CD4-positive, alpha-beta T cell treated with Interleukin-17A for 1 hour (primary cell): ENCODE results near the gene ORC6.

Experiments used
- DNase-seq: peaks from one replicate; pipeline ENCODE4 v3.0.0-alpha.2; 2020

The ORC6 gene

DNA sequence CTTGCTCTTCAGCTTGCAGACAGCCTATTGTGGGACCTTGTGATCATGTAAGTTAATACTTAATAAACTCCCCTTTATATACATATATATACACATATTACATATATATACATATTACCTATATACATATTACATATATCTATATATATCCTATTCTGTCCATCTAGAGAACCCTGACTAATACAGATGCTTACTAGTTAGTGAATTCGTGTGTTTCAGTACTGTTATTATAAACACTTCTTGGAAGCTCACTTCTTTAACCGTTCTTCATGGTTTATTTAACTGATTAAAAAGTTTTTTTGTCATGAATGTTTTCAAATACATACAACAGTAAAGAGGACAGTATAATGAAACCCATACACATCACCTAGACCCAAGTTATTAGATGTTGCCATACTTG, 12.6 kb downstream of the ORC6 start:
- no peak for DNase-seq

DNA sequence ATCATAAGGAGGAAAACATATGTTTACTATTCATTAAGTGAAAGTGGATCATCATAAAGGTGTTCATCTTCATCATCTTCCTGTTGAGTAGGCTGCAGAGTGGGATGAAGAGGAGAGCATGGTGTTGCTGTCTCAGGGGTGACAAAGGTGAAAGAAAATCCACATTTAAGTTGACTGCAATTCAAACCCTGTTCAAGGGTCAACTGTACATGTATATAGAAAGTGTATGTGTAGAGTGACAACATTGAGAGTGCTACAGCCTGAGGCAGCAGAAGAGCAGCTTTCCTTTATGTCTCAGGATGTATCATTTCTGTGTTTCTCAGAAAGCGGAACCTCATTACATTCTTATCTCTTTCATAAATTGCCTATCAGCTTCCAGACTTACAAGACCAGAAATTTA, 17.2 kb downstream of the ORC6 start:
- DNase-seq: no peak

DNA sequence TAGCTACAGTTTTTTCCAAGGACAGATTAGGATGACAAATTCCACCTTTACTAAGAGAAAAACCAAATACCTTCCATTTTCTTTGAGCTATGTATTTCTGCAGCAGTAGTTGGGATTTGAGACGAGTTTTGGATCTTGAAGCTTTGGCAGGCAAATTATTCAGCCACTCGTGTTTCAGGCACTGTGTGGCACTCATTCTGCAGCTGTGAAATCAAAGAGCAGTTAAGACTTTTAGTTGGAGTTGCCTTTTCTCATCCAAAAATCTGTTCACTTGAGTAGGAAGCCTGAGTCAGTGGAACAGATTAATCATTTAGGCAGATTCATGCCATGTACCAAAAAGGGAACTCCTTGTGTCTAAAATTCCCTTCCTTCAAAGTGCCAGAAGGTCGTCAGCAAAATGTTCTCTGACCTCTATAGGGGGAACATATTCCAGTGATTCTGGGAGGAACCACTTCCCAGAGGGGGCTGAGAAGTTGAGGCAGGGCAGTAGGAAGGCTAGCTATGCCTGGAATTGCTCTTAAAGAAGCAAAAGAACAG, 20.1 kb downstream of the ORC6 start:
- DNase-seq: no peak

DNA sequence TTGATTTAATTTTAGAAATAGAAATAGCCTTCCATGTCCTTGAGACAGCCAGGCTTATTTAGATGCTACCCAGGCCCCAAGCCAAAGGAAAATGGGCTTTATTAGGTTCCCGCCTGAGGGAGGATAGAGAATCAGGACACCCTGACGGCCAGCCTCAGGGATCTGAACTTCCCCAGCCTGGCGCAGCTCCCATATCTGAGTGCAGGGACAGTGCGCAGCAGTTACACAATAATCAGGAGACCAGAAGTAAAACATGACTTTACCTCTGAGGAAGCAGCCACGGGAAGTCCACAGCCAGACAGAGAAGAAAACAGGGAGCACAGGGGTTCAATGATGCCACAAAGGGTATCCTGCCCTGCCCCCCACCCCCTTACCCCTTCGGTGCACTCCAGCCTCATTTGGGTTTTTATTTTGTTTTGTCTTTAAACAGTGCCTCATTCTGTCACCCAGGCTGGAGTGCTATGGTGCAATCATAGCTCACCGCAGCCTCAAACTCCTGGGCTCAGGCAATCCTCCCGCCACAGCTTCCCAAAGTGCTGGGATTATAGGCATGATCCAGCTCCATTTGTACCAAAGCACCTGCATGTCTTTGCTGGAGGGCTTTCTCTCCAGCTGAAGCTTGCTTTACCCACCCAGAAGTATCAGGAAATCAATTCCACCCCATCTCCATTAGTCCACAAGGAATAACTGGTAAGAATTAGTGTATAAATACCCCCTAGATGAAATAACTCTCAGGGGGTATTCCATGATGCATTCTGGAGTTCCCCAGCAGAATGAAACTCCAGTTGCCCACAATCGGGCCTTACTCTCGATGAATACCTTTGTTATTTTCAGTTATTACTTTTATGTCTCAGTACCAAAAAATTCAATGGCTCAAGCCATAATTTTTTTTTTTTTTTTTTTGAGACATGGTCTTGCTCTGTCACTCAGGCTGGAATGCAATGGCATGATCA, 21.9 kb downstream of the ORC6 start:
- DNase-seq: no peak

DNA sequence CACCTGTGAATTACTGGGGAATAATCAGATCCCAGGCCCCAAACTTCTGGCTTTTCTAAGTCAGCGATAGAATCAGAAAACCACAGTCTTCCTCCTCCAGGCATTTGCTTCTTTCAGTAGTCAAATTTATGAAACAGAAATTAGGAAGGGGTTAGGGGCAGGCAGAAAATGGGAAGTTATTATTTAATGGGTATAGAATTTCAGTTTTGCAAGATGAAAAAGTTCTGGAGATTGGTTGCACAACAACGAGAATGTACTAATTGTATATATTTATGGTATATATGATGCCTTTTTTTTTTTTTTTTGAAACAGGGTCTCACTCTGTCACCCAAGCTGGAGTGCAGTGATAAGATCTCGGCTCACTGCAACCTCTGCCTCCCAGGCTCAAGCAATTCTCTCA, 23.5 kb downstream of the ORC6 start:
- DNase-seq: no peak

DNA sequence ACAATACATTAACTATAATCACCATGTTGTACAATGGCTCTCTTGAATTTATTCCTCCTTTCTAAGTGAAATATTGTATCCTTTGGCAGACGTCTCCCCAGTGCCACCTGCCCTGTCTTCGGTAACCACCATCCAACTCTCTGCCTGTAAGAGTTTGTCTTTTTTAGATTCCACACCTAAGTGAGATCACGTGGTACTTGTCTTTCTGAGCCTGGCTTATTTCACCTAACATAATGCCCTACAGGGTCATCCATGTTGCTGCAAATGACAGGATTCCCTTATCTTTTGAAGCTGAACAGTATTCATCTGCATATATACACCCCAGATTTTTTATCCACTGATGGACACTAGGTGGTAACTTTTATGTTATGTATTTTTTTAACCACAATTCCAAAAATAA, 24.2 kb downstream of the ORC6 start:
- no peak for DNase-seq

DNA sequence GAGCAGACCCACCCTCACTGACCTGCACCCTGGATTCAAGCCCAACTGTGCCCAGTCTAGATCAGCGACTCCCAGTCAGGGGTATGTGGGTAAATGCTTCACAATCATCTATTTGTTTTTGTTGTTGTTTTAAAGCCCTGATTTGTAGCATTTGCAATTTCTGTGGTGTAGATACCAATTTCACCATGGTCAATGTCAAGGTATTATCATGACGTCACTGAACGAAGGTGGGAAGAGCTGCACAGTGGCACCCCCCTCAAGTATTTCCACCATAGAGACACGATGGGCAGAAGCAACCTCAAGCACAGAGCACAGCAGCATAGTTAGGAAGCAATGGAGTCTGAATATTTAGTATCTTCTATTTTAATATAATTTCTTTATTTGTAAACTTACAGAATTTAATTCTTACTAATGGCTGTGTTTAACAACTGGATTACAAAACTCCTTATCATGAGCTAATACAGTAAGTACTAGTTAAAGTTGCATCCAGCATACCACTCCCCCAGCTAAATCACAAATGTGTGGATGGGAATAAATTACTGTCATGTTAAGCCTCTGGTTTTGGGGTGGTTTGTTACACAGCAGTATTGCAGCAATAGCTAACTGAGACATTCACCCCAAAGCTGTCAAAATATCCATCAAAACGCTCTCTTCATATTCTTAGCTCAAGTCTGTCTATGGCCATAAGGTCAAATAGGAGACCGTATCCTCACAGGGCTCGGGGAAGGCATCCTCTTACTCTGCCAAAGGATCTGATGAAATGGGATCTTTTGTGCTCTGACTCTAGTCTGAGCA, 25.5 kb downstream of the ORC6 start:
- DNase-seq: no peak

DNA sequence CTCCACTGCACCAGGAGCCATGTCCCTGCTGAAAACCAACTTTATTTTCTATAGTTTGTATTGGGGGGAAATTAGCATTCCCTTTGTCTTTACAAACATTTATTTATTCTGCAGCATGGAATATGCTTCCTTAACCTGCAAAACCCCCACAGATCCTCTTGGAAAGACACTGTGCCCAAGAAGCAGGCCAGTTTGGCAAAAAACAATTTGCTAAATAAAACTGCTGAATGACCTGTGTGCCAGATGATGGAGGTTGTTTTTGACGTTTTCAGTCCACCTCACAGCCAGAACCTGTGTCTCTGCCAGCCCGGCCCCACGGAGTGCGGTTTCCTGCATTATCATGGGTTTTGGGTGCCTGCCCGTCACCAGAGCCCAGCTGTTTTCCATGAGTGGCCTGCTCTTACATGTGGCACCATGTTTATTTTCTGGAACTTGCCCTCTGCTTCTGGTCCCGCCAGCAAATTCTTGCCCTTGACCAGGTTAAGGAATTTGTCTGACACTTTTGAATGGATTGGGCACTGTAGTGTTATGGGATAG, 26.4 kb downstream of the ORC6 start:
- no peak for DNase-seq

DNA sequence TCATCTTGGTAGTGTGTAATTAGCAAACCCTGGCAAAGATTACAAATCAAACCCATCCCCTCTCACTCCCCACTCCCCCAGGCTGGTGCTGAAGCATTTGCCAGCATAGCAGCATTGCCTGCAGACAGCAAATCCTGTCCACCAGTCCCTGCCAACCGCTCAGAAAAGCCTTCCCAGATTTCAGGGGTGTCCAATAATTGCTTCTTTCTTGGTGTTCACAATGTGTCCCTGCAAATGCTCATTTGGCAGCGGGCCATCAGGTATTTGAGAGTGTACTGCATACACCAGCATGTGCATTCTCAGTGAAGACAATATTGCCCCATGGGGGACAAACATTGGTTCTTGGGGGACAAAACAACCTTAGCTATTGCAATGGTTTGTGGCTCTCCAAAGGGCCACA, 28.2 kb downstream of the ORC6 start:
- no peak for DNase-seq

DNA sequence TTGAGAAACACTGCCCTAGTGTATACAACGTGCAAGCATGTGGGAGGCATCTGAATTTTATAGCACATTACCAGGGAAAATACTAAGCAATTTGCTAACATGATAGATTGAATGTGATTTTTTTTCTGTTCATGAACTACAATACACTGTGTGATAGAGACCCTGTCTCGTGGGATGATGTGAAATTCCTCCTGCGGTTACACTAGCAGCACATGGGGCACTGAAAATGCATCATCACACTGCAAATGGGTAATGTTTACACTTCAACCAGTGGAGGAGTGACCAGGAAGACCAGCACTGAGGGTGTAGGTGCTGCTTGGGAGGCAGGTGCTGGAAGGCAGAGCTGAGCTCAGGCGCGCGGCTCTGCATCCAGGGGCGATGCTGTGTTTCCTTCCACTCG, 28.8 kb downstream of the ORC6 start:
- DNase-seq: no peak

DNA sequence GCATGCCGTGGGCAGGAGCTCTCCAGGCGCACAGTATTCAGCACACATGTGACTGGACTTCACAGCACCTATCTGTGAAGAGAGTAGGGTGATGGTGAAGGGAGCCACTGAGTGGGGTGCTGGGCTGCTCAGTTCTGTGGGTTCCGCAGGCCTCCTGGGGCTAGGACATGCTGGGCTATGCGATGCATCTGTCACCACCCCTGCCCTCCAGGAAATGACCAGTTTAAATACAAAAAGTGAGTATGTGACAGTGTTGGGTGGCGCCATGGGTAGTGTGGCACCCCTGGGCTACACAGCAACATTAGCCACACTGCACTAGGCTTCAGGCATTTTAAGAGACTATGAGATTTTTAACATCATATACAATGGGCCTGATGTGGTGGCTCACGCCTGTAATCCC, 30.1 kb downstream of the ORC6 start:
- no peak for DNase-seq

DNA sequence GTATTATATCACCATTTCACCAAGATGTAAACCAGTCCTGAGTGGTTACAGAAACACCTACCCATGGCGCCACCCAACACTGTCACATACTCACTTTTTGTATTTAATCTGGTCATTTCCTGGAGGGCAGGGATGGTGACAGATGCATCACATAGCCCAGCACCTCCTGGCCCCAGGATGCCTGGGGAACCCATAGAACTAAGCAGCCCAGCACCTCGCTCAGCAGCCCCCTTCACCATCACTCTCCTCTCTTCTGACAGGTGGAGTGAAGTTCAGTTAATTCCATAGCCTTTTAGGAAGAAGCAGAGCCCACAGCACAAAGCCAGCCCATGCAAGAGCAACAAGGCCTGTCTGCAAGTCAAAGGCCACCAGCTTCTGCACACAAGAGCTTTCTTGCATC, 31.2 kb downstream of the ORC6 start:
- DNase-seq: no peak

DNA sequence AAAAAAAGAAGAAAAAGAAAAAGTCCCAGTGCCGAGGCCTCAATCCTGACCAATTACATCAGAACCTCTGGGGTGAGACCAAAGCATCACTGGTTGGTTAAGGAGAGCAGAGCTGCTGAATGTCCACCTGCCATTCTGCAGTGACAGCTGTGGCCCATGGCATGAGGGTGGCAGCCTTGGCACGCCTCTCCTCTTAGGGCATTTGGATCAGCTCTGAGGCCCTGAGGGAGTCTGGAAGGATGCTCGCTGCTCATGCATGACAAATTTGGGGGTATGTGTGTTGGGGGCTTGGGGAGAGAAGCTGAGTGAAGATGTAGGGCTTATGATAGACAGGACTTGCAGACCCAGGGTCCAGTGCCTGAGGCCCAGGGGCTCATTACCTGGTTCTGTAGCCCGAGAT, 32.4 kb downstream of the ORC6 start:
- no peak for DNase-seq

DNA sequence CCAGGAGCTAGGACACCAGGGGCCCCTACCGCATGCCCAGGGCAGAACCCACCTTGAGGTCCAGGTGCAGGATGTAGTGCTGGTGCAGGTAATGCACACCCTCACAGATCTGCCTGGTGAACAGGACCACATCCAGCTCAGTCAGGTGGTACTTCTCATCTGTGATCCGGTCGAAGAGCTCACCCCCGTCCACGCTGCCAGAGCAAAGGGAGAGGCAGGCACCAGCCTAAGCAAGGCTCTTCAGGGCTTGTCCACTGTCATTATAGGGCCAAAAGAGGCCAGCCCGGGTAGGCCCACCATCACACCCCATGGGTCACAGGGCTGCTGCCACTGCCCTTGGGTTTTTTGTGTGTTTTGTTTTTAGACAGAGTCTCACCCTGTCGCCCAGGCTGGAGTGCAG, 37.7 kb downstream of the ORC6 start:
- DNase-seq: no peak

DNA sequence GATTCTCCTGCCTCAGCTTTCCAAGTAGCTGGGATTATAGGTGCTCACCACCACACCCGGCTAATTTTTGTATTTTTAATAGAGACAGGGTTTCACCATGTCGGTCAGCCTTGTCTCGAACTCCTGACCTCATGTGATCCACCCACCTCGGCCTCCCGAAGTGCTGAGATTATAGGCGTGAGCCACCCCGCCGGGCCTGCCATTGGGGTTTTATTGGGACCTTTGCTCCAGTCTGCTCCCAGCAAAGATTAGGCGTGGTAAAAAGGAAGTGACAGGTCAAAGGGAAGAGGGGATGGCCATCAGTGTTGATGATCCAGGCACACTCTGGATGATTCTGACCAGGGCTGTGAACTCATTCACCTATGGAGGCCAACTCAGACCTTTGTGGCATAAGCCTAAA, 38.2 kb downstream of the ORC6 start:
- DNase-seq: no peak

DNA sequence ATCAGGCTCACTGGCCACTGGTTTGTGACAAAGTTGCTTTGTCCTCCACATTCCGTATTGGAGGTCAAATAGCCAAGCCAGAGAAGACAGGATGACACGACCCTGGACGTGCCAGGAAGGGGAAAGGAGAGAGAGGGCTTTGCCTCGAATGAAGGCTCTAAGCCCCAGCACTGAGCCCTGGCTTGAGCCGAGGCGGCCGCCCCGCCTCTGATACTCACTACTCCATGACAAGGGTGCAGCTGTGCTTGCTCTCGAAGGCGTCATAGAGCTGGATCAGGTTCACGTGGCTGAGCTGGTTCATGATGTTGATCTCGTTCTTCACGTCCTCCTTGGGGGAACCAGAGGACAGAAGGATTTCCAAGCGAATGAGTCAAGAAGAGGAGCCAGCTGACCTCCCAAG, 39.3 kb downstream of the ORC6 start:
- DNase-seq: no peak

DNA sequence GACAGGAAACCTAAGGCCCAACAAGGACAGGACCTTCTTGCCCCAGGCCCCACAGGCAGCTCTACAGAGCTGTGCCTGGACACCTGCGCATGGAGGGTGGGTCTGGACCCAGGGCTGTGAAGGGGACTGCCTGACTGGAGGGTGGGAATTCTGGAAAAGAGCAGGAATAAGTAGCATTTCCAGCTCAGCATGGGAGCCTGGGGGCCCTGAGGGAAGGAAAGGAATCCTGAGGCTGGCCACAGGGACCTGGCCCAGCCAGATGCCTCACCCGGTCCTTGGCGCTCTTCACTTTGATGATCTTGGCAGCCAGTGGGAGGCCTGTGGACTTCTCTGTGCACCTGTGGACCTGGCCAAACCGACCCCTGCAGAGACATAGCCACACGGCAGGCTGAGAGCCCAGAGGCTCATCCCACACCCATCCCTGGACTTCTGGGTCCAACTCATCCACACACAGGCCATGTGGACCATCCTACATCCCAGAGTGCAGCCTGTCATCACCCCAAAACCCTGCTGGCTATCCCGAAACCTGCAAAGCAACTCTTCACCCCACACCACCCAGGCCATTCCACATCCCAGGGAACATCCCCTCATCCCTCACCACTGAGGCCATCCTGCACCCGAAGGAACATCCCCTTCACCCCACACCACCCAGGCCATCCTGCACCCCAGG, 40.0 kb downstream of the ORC6 start:
- DNase-seq: no peak

DNA sequence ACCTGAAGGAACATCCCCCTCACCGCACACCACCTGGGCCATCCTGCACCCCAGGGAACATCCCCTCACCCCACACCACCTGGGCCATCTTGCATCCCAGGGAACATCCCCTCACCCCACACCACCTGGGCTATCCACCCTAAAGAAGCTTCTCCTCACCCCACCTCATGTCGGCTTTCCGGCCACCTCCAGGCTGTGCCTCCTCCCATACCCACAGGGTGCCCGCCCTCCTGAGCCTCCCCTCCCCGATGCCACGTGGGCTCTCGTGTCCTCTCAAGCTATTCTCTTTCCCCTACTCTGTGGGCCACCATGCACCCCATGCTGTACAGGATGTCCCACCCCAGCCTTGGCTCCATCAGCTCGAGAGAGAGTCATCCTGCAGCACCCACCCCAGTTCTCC, 40.7 kb downstream of the ORC6 start:
- DNase-seq: no peak

DNA sequence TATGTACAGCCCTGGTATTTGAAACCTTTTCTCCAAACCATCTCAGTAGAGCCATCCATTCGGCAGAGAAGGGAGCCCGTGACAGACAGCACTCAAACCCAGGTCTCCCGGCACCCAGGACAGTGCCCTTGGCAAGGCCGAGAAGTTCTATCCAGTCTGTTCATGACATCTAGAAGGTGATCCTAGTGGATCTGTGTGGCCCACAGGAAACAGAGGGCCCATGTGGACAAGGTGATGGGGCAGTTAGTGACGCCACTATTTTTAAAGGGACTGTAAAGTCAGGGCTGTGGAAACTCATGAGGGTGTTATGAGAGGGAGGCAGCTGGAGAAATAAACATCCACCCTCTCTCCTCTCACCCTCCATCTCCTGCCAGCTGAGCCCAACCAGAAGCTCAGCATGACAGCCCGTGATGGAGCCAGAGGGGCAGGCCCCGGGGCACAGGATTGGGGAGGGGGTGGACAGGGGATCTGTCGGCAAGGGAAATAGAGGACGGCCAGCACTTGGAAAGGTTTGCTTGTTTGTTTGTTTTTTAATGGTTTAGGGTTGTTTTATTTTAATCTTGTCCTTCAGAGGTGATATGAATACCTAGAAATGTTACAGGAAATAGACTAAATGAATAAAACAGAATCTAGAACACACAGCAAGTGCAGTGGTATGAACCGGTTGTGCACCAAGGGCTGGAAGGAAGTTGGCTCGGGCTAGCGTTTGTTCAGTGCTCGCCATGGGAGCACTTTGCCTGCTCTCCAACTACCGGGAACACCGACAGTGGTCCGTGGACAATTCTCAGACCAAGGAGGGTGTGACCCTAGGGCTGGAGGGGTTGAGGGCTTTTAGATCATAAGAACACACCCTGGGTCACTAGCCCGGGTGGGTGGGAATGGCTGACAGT, 41.6 kb downstream of the ORC6 start:
- no peak for DNase-seq

DNA sequence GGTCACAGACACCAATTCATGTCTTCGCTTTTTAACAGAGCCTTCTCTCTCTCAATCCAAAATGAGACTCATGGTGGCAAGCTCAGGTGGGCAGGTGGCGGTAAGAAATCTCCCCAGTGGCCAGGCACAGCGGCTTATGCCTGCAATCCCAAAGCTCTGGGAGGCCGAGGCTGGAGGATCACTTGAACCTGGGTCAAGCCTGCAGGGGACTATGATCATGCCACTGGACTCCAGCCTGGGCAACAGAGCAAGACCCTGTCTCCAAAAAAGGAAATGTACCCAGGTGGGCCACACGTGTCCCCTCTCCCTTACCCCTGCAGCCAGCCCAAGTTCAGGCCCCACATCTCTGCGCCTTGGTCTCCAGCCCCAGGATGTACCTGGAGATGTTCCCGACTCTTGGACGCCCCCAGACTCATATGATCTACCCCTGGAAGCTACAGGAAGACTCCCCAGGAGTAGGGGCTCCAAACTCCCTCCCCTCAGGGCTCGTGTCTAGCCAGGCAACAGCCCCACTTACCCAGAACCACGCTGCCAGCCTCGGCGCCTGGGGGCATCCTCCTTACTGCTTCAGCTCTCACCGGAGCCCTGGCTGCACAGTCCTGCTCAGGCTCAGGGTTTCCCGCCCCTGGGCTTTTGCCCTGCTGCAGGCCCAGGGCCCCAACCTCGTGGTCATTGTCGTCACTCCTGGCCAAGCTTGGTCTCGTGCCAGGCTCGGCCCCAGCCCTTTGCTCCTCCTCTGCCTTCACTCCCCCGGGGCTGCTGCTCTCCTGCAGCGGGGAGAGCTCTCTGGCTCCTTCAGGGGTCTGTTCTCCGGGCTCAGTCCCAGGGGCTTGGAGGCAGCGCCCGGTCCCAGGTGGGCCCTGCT, 42.5 kb downstream of the ORC6 start:
- no peak for DNase-seq

DNA sequence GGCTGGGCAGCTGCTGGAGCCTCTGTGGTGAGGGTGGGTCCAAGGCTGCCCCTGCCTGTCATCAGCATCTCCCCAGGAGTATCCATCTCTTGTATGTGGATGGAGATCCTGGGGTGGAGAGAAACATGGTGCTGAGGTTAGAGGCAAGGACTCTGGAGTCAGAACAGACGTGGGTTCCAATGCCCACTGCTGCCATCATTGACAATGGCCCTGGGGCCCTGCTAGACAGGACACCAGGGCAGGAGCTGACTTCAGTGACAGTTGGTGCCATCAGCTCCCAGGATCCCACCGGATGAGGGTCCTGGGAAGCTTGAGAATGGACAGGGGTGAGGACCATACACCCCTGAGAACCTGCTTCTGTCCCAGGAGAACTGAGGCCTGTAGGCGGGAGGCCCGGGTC, 43.1 kb downstream of the ORC6 start:
- no peak for DNase-seq
